H1 (cell line): ENCODE measurements around the gene CCDC107.

ENCODE experiments used
- EZH2 ChIP-seq: fragments of 200-600 bp; sonication (generic); IDR thresholded peaks from 2 replicates; pipeline ENCODE4 v1.7.1; 2012; ENCODE audit warnings: low read depth, mild to moderate bottlenecking, moderate library complexity, low read length, inconsistent platforms; ENCODE audit not compliant: severe bottlenecking
- HDAC6 ChIP-seq: IDR thresholded peaks from one replicate; pipeline ENCODE4 v1.7.1; 2012; ENCODE audit warnings: low read depth, mild to moderate bottlenecking, inconsistent platforms, low read length, moderate library complexity
- JUND ChIP-seq: IDR thresholded peaks from 2 replicates; pipeline ENCODE4 v1.6.1; 2011; ENCODE audit warnings: mild to moderate bottlenecking, improper control_type of control experiment, low read length
- KDM5A ChIP-seq: fragments of 200-600 bp; IDR thresholded peaks from 2 replicates; pipeline ENCODE4 v1.7.1; 2012; ENCODE audit warnings: mild to moderate bottlenecking, low read length, inconsistent platforms, mixed read lengths
- POLR2AphosphoS5 ChIP-seq: IDR thresholded peaks from 2 replicates; pipeline ENCODE4 v1.6.1; 2011; ENCODE audit warnings: low read depth, low read length
- POU5F1 ChIP-seq: IDR thresholded peaks from 2 replicates; pipeline ENCODE4 v1.6.1; 2011; ENCODE audit warnings: low read depth, mild to moderate bottlenecking, low read length, moderate library complexity
- SIN3A ChIP-seq, 2 experiments: IDR thresholded peaks in 1 of 2; conservative IDR thresholded peaks in 1 of 2; 2 replicates each; pipeline ENCODE4 v1.6.1; 2011 to 2012; ENCODE audit warnings: low read length in 2 of 2, improper control_type of control experiment in 1 of 2, low read depth in 1 of 2, mild to moderate bottlenecking in 1 of 2
- SP1 ChIP-seq: IDR thresholded peaks from 2 replicates; pipeline ENCODE4 v1.6.1; 2011; ENCODE audit warnings: low read depth, low read length
- TAF1 ChIP-seq: IDR thresholded peaks from 2 replicates; pipeline ENCODE4 v1.6.1; 2011; ENCODE audit warnings: mild to moderate bottlenecking, low read depth, low read length
- TBP ChIP-seq: IDR thresholded peaks from 2 replicates; pipeline ENCODE4 v1.6.1; 2011; ENCODE audit warnings: low read depth, low read length, improper control_type of control experiment
- ZNF274 ChIP-seq: IDR thresholded peaks from 2 replicates; pipeline ENCODE4 v1.7.0; 2012; ENCODE audit warnings: low read length, borderline replicate concordance; ENCODE audit errors: extremely low read depth
- TF ChIP-seq, protein P1 (sequence below), 3 experiments: IDR thresholded peaks; 1 replicate in 2 of 3; 2 replicates in 1 of 3; pipeline versions ENCODE4 v1.5.1 to v1.6.1; 2011; ENCODE audit warnings: low read length in 3 of 3, mild to moderate bottlenecking in 3 of 3, inconsistent platforms in 2 of 3, low read depth in 1 of 3, moderate library complexity in 1 of 3; ENCODE audit not compliant: insufficient read depth in 1 of 3; ENCODE audit errors: control extremely low read depth in 1 of 3
- TF ChIP-seq, protein P2 (sequence below): IDR thresholded peaks from 2 replicates; pipeline ENCODE4 v1.6.1; 2011; ENCODE audit warnings: low read depth, mild to moderate bottlenecking, low read length; ENCODE audit not compliant: insufficient read depth

DNA sequence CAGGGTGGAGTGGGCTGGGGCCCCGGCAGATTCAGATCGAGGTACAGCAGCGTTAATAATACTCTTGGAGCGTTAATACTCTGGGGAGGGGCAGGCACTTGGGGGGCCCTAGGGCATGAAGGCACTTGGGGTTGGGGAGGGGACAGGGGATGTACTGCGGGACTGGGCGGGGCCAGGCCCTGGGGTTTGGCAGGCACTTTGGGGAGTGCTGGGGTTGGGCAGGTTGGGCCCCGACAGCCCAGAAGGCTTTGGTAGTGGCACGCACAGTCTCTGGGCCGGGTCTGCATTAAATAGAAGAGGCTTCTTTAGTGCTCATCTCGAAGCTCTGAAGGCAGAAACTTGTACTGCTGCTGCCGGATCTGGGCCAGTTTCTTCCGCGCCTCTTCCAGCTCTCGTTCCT is 39.4 kb downstream of the CCDC107 start:
- TF ChIP-seq, protein P1, sequence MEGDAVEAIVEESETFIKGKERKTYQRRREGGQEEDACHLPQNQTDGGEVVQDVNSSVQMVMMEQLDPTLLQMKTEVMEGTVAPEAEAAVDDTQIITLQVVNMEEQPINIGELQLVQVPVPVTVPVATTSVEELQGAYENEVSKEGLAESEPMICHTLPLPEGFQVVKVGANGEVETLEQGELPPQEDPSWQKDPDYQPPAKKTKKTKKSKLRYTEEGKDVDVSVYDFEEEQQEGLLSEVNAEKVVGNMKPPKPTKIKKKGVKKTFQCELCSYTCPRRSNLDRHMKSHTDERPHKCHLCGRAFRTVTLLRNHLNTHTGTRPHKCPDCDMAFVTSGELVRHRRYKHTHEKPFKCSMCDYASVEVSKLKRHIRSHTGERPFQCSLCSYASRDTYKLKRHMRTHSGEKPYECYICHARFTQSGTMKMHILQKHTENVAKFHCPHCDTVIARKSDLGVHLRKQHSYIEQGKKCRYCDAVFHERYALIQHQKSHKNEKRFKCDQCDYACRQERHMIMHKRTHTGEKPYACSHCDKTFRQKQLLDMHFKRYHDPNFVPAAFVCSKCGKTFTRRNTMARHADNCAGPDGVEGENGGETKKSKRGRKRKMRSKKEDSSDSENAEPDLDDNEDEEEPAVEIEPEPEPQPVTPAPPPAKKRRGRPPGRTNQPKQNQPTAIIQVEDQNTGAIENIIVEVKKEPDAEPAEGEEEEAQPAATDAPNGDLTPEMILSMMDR (IDR thresholded peaks at IDR 0.05; ENCODE audit: control extremely low read depth in 1 of 3, insufficient read depth in 1 of 3, low read depth in 1 of 3, low read length in 3 of 3): no peak
- TF ChIP-seq POLR2AphosphoS5 (no peak), JUND (no peak), SIN3A (conservative IDR thresholded peaks at IDR 0.05 in 1 of 2, IDR thresholded peaks at IDR 0.05 in 1 of 2; ENCODE audit: low read depth in 1 of 2, low read length in 2 of 2) (no peak), SP1 (no peak), ZNF274 (no peak), TAF1 (no peak), TBP (no peak), HDAC6 (no peak), EZH2 (no peak), POU5F1 (no peak), KDM5A (no peak)
- TF ChIP-seq, protein P2, sequence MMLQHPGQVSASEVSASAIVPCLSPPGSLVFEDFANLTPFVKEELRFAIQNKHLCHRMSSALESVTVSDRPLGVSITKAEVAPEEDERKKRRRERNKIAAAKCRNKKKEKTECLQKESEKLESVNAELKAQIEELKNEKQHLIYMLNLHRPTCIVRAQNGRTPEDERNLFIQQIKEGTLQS: no peak
